GM19397 (cell line): Measurements from ENCODE around the gene CCT8L2.
"Not testable (repeated sequence)": the region's sequence is repeated elsewhere in the genome, so short reads cannot be mapped to it uniquely, and the experiment has no call there.

Experiments used
- ATAC-seq: cut with Tn5 transposase; IDR thresholded peaks from one replicate; pipeline ENCODE4 v1.9.1; 2021; ENCODE audit warnings: mild to moderate bottlenecking, moderate library complexity; ENCODE audit not compliant: unreplicated experiment

CCT8L2 gene

DNA sequence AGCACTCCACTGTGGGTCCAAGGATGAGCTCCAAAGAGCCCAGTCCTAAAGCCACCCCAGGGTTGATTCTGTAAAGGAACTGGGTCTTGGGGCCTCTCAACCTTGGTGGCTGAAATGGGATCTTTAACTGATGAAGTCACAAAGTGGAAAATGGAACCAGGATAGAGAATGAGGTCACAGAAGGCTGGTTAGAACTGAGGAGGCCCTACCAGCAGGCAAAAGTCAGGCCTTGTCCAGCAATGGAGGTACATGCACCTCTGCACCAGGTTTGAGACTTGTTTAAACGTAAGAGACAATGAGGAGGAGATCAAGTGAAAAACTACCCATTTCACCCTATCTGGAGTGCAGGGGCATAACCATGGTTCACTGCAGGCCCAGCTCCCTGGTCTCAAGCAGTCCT lies at the start of gene CCT8L2:
CCT8L2 (minus strand) TSS at position 101 of the 400 bp plus-strand sequence. CDS start 260 bp downstream, outside the sequence.
- ATAC-seq = not testable (repeated sequence)

DNA sequence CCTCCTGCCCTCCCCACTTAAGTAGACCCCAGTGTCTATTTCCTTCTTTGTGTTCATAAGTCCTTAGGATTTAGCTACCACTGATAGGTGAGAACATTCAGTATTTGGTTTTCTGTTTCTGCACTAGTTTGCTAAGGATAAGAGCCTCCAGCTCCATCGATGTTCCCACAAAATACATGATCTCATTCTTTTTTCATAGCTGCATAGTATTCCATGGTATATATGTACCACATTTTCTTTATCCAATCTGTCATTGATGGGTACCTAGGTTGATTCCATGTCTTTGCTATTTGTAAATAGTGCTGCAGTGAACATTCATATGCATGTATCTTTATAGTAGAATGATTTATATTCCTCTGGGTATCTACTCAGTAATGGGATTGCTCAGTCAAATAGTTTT lies 42.8 kb upstream of the CCT8L2 start:
- not testable (repeated sequence) for ATAC-seq

GRCh38 chr22:16634092-16634491 lies 41.5 kb upstream of the CCT8L2 start:
- ATAC-seq = not testable (repeated sequence)

GRCh38 chr22:16628476-16628875 lies 35.9 kb upstream of the CCT8L2 start:
- not testable (repeated sequence) for ATAC-seq

- ATAC-seq = not testable (repeated sequence)
Observed at GRCh38 chr22:16625018-16625417, 32.4 kb upstream of the CCT8L2 start.

- not testable (repeated sequence) for ATAC-seq
Observed at GRCh38 chr22:16623595-16623994, 31.0 kb upstream of the CCT8L2 start.

DNA sequence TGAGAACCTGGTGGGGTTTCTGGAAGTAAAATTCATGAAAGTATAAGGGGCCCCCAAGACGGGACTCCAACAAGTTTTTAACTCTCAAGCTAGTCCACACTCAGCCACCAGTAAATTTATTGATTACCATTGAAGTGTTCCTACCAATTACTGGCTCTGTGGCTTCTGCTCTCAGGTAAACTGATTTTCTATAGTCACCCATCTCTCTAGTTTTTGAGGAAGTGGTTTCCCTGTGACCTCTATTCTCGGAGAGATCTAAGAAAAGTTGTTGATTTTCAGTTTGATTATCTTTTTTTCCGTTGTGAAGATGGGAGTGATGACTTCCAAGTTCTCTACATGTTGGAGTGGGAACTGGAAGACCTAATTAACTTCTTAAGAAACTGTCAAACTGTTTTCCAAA lies 24.9 kb upstream of the CCT8L2 start:
- not testable (repeated sequence) for ATAC-seq

DNA sequence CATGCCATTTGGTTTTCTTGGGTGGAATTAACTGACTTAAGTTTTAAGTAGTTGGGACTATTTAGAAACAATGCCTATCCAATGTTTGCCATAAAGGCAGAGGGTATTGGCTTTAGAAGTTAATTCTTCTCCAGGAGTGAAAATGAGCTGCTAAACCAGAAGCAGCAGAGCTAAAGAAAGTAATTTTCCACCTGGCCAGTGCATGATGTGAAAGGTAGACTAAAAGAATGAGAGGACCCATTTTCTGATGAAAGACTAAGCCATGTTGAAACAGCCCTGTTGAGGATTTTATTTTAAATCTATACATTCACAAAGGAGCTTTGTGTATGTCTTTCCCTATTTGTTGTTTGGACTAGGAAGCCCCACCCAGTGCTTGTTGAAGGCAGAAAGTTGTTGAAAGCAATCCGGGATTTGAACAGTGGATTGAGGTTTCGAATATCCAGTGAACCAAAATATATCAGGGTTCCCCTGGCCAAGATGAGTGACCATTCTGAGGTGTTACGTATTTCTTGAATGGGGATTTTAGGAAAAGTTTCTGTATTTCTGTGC lies 23.9 kb upstream of the CCT8L2 start:
- ATAC-seq = not testable (repeated sequence)

DNA sequence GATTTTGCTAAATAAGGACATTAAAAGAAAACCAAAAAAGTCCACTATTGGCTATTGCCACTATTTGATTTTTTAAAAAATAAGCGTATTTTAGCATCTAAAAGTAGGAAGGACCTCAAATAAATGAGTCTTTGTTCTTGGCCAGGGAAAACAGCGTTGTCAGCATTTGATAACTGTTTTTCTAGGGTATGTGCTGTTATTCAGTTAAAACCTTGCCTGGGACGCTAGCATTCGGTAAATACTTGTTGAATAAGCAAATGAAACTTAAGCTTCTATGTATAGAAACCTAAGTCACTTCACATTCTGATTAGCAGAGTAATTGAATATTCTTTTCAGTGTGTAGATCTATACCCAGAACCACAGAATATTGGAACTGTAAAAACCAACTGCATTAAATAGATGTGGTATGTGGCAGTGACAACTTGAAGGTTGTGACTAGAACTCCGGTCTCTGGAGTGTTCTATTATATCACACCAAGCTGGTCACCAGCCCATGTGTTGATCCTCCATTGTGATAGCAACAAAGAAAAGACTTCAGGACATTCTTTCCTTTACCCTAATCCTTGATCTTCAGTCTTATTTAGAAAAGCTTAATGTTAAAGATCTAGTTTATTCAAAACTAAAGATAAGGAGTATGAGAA lies 23.1 kb upstream of the CCT8L2 start:
- not testable (repeated sequence) for ATAC-seq

DNA sequence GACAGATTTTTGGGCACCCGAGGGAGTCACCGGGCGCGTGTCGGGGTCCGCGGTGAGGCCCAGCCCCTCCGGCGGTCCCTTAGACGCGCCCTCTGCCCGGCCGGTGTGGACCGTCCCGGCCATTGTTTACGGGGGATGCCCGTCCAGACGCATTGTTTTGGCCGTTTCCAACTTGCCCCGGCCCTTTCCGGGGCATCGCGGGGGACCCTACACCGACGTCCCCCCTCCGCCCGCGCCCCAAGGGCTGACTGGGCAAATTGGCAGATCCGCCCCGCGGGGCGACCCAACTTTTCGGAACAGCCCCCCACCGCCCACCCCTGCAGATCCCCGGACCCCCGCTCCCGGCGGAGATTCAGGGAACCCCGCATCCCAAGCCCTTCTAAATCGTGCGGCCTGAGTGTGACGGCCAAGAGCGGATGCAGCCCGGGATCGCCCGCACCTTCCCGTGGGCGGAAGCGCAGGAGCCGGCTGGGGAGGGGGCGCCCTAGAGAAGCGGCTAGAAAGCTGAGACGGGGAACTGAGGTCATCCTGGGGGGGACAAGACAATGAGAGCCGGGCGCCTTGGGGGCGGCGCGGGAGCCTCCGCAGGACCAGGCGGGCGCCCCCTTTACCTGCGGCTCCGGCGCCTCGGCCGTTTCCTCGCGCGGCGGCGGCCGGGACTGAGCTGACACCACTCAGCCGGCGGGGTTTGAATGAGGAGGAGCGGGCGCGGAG lies 17.1 kb upstream of the CCT8L2 start:
- no peak for ATAC-seq

DNA sequence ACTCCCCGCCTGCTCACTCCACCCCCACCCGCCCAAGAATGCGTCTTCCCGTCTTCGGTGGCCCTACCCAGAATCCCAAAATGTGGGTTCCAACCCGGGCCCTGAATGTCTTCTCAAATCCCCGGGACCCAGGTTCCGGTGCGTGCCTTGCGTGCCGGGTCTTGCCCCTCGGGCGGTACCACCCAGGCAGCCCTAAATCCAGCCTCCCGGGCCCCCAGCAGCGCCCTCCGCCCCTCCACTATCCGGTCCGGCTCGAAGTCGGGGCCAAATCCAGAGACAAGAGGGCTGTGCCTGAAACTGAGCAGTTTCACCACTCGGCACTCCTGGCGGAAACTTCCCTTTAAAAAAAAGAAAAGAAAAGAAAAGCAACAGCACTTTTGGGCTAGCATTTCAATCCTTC lies 16.3 kb upstream of the CCT8L2 start:
- no peak for ATAC-seq

DNA sequence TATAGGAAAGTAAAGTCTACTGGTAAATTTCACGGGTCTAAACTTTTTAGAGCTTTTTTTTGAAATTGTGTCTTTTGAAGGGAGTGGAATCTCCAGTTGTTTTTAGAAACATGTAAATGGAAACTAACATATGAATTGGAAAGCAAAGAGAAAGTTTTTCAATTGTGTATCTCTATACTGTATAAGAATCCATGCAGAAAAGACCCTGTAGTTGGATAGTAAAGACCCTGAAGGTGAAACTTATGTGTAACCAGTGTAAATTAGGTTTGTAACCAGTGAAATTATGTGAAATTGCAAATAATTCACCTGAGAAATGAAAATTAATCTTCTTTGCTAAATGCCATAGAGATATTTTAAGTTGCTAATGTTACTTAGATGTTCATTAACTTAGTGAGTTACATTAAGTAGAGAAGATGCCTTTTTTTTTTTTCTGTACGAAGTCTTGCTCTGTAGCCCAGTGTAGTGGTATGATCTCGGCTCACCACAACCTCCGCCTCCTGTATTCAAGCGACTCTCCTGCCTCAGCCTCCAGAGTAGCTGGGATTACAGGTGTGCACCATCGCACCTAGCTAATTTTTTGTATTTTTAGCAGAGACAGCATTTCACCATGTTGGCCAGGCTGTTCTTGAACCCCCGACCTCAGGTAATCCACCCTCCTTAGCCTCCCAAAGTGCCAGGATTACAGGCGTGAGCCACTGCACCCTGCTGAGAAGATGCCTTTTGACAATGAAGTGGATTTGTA lies 11.8 kb upstream of the CCT8L2 start:
- ATAC-seq = not testable (repeated sequence)

GRCh38 chr22:16603770-16604242 lies 11.2 kb upstream of the CCT8L2 start:
- not testable (repeated sequence) for ATAC-seq

DNA sequence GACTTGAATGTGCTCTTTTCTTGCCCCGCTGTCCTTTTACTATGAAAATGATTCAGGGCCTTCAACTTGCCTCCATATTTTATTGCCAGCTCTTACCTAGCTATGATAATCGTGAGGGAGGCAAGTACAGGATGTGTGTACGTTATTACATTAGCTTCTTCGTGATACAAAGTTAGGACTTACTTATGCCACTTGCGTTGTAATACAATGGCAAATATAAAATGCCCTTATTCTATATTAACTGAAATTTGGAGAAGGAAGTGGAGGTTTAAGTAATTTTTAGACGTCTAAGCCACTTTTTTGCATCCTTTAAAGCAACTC lies 10.8 kb upstream of the CCT8L2 start:
- ATAC-seq = no peak

GRCh38 chr22:16602728-16603447 lies 10.3 kb upstream of the CCT8L2 start:
- not testable (repeated sequence) for ATAC-seq

GRCh38 chr22:16602224-16602727 lies 9.7 kb upstream of the CCT8L2 start:
- not testable (repeated sequence) for ATAC-seq

GRCh38 chr22:16601437-16602223 lies 9.0 kb upstream of the CCT8L2 start:
- ATAC-seq = no peak

DNA sequence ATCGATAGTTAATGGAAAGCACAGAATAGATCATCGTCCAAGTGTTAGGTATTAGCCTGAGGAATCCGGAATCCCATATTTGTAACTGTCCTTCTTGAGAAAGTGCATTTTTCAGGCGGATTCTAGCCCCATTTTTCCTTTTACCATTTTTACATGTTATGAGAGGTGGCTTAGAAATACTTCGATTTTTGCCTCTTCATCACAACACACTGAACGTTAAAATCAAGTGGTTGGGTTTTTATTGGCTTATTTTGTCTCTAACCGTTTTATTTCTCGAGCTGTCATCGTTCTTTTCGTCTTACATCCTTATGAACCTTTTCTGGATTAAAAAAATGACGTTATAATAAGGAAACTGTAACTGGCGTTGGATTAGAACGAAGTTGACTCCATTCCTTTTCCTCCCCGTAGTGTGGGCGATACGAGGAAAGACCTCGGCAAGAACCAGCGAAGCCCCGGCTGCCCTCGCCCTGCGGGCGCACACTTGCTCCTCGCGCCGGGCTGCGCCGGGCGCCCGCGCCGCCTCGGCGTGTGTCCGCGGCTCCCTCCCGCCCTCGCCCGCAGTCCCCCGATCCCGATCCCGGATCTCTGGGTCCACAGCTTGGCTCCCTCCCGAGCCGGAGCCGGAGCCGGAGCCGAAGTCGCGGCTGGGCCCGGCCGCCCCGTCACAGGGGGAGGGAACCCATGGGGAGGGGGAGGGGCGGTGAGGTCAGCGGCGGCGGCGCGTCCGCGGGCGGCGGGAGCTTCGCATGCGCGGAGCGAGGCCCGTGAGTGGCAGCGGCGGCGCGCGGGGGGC lies 8.2 kb upstream of the CCT8L2 start:
- ATAC-seq = not testable (repeated sequence)

DNA sequence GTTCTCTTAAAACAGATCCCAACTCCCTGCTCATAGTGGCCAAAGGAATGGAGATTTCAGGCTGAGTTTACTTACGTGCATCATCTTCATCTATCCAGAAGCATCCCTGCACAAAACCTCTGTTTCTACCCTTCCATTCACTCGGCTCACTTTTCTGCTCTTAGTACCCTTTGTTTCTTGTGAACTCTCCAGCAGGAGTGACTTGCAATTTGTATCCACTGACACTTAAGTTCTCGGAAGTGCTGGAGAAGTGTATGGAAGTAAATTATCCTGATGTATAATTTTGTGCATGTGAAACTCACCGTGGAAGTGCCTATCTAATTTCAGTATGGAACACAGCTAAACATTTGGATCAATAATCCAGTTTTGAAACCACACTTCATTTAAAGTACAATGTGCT lies 7.0 kb upstream of the CCT8L2 start:
- ATAC-seq = not testable (repeated sequence)
